ENCODE data around the gene KCNK17.

Gene KCNK17

DNA sequence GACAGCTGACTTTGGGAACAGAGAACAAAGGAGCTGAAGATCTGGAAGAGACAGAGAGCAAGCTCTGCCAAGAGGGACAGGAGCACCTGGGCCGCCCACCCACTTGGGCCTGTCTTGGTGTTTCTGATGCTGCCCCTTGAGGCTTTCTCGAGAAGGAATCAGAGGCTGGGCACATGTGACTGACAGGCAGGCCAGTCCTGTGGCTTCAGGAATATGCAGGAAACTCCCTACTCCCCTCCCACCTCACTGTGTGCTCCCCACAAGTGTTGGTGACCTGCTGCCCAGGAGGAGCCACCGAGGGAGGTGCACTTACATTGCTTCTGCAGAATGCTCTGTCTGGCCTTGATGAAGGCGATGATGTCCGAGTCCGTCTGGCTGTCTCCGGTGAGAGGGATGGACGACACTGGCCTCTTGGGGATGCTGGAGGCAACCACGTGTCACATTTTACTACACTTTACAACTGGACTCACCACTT is 29.2 kb upstream of the KCNK17 start:
- H3K27me3 ChIP-seq (ENCODE audit: control insufficient read depth in 3 of 3, insufficient read depth in 3 of 3, low read depth in 1 of 3, low read length in 3 of 3), result peaks cover 0 to 3% (median 0%) of the 10 kb centered on the region in 3 experiments

DNA sequence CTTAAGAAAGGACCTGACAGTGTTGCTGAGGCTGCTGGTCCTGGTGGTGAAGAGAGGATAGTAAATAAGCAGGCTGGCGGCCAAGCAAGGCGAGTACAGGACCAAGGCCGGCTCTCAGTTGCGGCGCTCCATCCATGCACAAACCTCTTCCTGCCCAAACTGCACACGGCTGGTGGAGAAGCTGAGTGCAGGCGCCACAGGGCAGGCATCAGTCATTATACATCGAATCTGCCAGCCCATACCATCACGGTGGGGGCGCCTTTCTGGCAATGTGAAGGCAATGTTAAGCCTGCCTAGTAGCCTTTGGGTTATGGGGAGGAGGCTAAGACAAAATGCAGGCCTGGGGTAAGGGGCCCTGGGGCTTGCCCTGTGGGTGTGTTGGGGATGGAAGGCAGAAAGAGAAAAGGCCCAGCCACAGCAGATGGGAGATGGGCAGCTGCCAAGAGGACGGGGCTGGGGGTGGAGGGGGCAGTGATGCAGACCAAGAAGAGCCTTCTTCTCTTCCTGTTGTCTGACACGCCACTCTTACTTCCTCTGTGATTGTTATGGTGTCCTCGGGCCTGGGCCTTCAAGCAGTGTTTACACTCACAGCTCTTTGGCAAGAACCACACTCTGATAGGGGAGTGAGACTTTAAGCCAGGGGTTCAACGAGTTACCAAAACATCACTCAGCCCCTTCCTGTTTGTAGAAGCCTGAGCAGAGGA is 28.6 kb upstream of the KCNK17 start:
- no peak for DNase-seq (ENCODE audit: low spot score)
- Histone ChIP-seq H2BK12ac (ENCODE audit: low read length) (no peak overlapping the region), H2BK15ac (ENCODE audit: low read length) (no peak overlapping the region), H4K8ac (ENCODE audit: low read depth, low read length) (no peak overlapping the region), H3K14ac (ENCODE audit: low read length) (no peak overlapping the region), H3K9me3 (replicated peaks in 1 of 2; ENCODE audit: control insufficient read depth in 2 of 2, insufficient read depth in 1 of 2, low read depth in 1 of 2, low read length in 2 of 2) (no peaks in the 10 kb centered on the region), H3K9ac (ENCODE audit: low read depth, low read length, poor library complexity) (no peak overlapping the region), H3K27ac (replicated peaks; ENCODE audit: low read length) (no peak overlapping the region), H3K4me1 (ENCODE audit: control insufficient read depth in 2 of 2, insufficient read depth in 1 of 2, low read depth in 1 of 2, low read length in 2 of 2) (peaks cover 0 to 15% of the 10 kb centered on the region in 2 donors), H2AK5ac (ENCODE audit: low read depth, low read length) (no peak overlapping the region), H2BK5ac (ENCODE audit: low read length) (no peak overlapping the region), H2BK120ac (ENCODE audit: low read depth, low read length) (no peak overlapping the region), H3K23ac (ENCODE audit: low read depth, low read length, poor library complexity) (peak overlapping the region; percentile 28), H3K18ac (ENCODE audit: low read length) (no peak overlapping the region), H3K4me3 (ENCODE audit: low read length in 2 of 2) (no peak overlapping the region), H3K36me3 (replicated peaks in 1 of 2; ENCODE audit: control insufficient read depth in 2 of 2, insufficient read depth in 2 of 2, low read length in 2 of 2) (no peaks in the 10 kb centered on the region), H3K27me3 (ENCODE audit: control insufficient read depth in 3 of 3, insufficient read depth in 3 of 3, low read depth in 1 of 3, low read length in 3 of 3) (peaks cover 0 to 3% (median 0%) of the 10 kb centered on the region in 3 experiments), H4K91ac (ENCODE audit: low read depth, low read length, poor library complexity) (no peak overlapping the region), H2AFZ (ENCODE audit: low read length) (peak overlapping the region; percentile 33), H3K79me1 (ENCODE audit: low read depth, low read length) (peaks cover 2% of the 10 kb centered on the region), H3K4ac (ENCODE audit: low read length) (no peak overlapping the region), H3K4me2 (ENCODE audit: insufficient read depth, low read length, poor library complexity, severe bottlenecking) (no peak overlapping the region)
- WGBS, 2 donors (ENCODE audit: extremely low coverage in 2 of 2, insufficient read length in 2 of 2, insufficient replicate concordance in 1 of 2), result no CpG with 5 or more reads among the region's 14 CpGs

More for the DNA sequence above, 29.2 kb upstream of the KCNK17 start:
- no CpG with 5 or more reads among the region's 9 CpGs for WGBS, 2 donors (ENCODE audit: extremely low coverage in 2 of 2, insufficient read length in 2 of 2, insufficient replicate concordance in 1 of 2)
- Histone ChIP-seq H3K4me2 (ENCODE audit: insufficient read depth, low read length, poor library complexity, severe bottlenecking) (no peak overlapping the region), H3K4me1 (ENCODE audit: control insufficient read depth in 2 of 2, insufficient read depth in 1 of 2, low read depth in 1 of 2, low read length in 2 of 2) (peaks cover 0 to 15% of the 10 kb centered on the region in 2 donors), H2BK120ac (ENCODE audit: low read depth, low read length) (peak overlapping the region; percentile 90), H3K14ac (ENCODE audit: low read length) (peak overlapping the region; percentile 39), H2BK5ac (ENCODE audit: low read length) (no peak overlapping the region), H3K27ac (replicated peaks; ENCODE audit: low read length) (no peak overlapping the region), H3K9ac (ENCODE audit: low read depth, low read length, poor library complexity) (no peak overlapping the region), H2BK12ac (ENCODE audit: low read length) (peak overlapping the region; percentile 91), H3K4me3 (ENCODE audit: low read length in 2 of 2) (no peak overlapping the region), H3K9me3 (replicated peaks in 1 of 2; ENCODE audit: control insufficient read depth in 2 of 2, insufficient read depth in 1 of 2, low read depth in 1 of 2, low read length in 2 of 2) (no peaks in the 10 kb centered on the region), H3K18ac (ENCODE audit: low read length) (peak overlapping the region; percentile 84), H3K36me3 (replicated peaks in 1 of 2; ENCODE audit: control insufficient read depth in 2 of 2, insufficient read depth in 2 of 2, low read length in 2 of 2) (no peaks in the 10 kb centered on the region), H3K23ac (ENCODE audit: low read depth, low read length, poor library complexity) (peak overlapping the region; percentile 28), H2BK15ac (ENCODE audit: low read length) (peak overlapping the region; percentile 34), H2AFZ (ENCODE audit: low read length) (peak overlapping the region; percentile 33), H4K8ac (ENCODE audit: low read depth, low read length) (no peak overlapping the region), H2AK5ac (ENCODE audit: low read depth, low read length) (no peak overlapping the region), H4K91ac (ENCODE audit: low read depth, low read length, poor library complexity) (no peak overlapping the region), H3K79me1 (ENCODE audit: low read depth, low read length) (peaks cover 2% of the 10 kb centered on the region), H3K4ac (ENCODE audit: low read length) (no peak overlapping the region)
- DNase-seq (ENCODE audit: low spot score), result no peak

DNA sequence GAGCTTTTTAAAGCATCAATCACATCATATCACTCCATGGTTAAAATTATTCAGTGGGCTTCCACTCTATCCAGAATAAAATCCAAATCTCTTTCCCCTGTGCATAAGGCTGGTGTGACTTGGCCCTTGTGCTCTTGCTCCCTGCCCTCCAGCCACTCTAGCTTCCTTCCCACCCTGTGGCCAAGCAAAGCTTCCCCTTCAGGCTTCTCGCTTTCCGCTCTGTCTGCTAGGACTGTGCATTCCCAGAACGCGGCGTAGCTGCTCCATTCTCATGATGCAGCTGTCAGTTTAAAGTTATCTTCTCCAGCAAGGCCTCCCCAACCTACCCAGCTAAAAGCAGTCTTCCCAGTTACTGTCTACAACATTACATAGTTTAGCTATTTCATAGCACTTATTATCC is 27.7 kb upstream of the KCNK17 start:
- no CpG with 5 or more reads among the region's 5 CpGs for WGBS, 2 donors (ENCODE audit: extremely low coverage in 2 of 2, insufficient read length in 2 of 2, insufficient replicate concordance in 1 of 2)
- H3K27me3 ChIP-seq (ENCODE audit: control insufficient read depth in 3 of 3, insufficient read depth in 3 of 3, low read depth in 1 of 3, low read length in 3 of 3), result peaks cover 0 to 3% (median 0%) of the 10 kb centered on the region in 3 experiments

DNA sequence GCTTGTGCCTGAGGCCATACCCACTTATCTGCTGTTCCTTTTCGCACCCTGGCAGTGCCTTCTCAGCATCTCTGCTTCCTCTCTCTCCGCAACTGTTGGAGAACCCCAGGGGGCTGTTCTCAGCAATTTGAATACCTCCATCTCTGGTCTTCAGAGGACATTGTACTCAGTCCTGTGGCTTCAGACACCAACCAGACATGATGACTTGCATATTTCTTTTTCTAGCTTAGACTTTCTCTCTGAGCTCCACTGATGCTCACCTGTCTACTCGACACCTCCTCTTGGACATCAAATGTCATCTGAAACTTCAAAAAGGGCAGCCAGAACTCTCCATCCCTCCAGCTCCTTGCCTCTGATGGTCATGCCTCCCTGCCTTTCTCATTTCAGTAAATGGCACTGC is 27.1 kb upstream of the KCNK17 start:
- Histone ChIP-seq H3K36me3 (replicated peaks in 1 of 2; ENCODE audit: control insufficient read depth in 2 of 2, insufficient read depth in 2 of 2, low read length in 2 of 2) (no peaks in the 10 kb centered on the region), H2BK120ac (ENCODE audit: low read depth, low read length) (no peak overlapping the region), H2AK5ac (ENCODE audit: low read depth, low read length) (peak overlapping the region; percentile 41), H3K14ac (ENCODE audit: low read length) (no peak overlapping the region), H4K8ac (ENCODE audit: low read depth, low read length) (no peak overlapping the region), H3K9me3 (replicated peaks in 1 of 2; ENCODE audit: control insufficient read depth in 2 of 2, insufficient read depth in 1 of 2, low read depth in 1 of 2, low read length in 2 of 2) (no peaks in the 10 kb centered on the region), H2BK15ac (ENCODE audit: low read length) (no peak overlapping the region), H2BK5ac (ENCODE audit: low read length) (no peak overlapping the region), H3K79me1 (ENCODE audit: low read depth, low read length) (peaks cover 2% of the 10 kb centered on the region), H3K4me3 (ENCODE audit: low read length in 2 of 2) (no peak overlapping the region), H2AFZ (ENCODE audit: low read length) (no peak overlapping the region), H4K91ac (ENCODE audit: low read depth, low read length, poor library complexity) (no peak overlapping the region), H3K27me3 (ENCODE audit: control insufficient read depth in 3 of 3, insufficient read depth in 3 of 3, low read depth in 1 of 3, low read length in 3 of 3) (peaks cover 0 to 3% (median 0%) of the 10 kb centered on the region in 3 experiments), H3K4ac (ENCODE audit: low read length) (no peak overlapping the region), H3K4me1 (ENCODE audit: control insufficient read depth in 2 of 2, insufficient read depth in 1 of 2, low read depth in 1 of 2, low read length in 2 of 2) (peaks cover 0 to 16% of the 10 kb centered on the region in 2 donors), H3K4me2 (ENCODE audit: insufficient read depth, low read length, poor library complexity, severe bottlenecking) (no peak overlapping the region), H3K27ac (replicated peaks; ENCODE audit: low read length) (no peak overlapping the region), H3K9ac (ENCODE audit: low read depth, low read length, poor library complexity) (peak overlapping the region; percentile 60), H2BK12ac (ENCODE audit: low read length) (no peak overlapping the region), H3K18ac (ENCODE audit: low read length) (peak overlapping the region; percentile 51), H3K23ac (ENCODE audit: low read depth, low read length, poor library complexity) (no peak overlapping the region)
- no peak for DNase-seq (ENCODE audit: low spot score)
- WGBS, 2 donors (ENCODE audit: extremely low coverage in 2 of 2, insufficient read length in 2 of 2, insufficient replicate concordance in 1 of 2), result no CpG with 5 or more reads among the region's 3 CpGs

More for the DNA sequence above, 27.7 kb upstream of the KCNK17 start:
- no peak overlapping the region for H3K23ac ChIP-seq (ENCODE audit: low read depth, low read length, poor library complexity)
- H3K4me1 ChIP-seq (ENCODE audit: control insufficient read depth in 2 of 2, insufficient read depth in 1 of 2, low read depth in 1 of 2, low read length in 2 of 2), result peaks cover 0 to 15% of the 10 kb centered on the region in 2 donors
- no peak overlapping the region for H3K9ac ChIP-seq (ENCODE audit: low read depth, low read length, poor library complexity)
- no peak for DNase-seq (ENCODE audit: low spot score)
- H2AK5ac ChIP-seq (ENCODE audit: low read depth, low read length), result no peak overlapping the region
- no peak overlapping the region for H2AFZ ChIP-seq (ENCODE audit: low read length)
- no peak overlapping the region for H3K18ac ChIP-seq (ENCODE audit: low read length)
- no peak overlapping the region for H2BK12ac ChIP-seq (ENCODE audit: low read length)
- H3K27ac ChIP-seq (replicated peaks; ENCODE audit: low read length), result no peak overlapping the region
- H3K4me2 ChIP-seq (ENCODE audit: insufficient read depth, low read length, poor library complexity, severe bottlenecking), result no peak overlapping the region
- no peak overlapping the region for H3K14ac ChIP-seq (ENCODE audit: low read length)
- H3K4ac ChIP-seq (ENCODE audit: low read length), result no peak overlapping the region
- H3K9me3 ChIP-seq (replicated peaks in 1 of 2; ENCODE audit: control insufficient read depth in 2 of 2, insufficient read depth in 1 of 2, low read depth in 1 of 2, low read length in 2 of 2), result no peaks in the 10 kb centered on the region
- peaks cover 2% of the 10 kb centered on the region for H3K79me1 ChIP-seq (ENCODE audit: low read depth, low read length)
- H3K36me3 ChIP-seq (replicated peaks in 1 of 2; ENCODE audit: control insufficient read depth in 2 of 2, insufficient read depth in 2 of 2, low read length in 2 of 2), result no peaks in the 10 kb centered on the region
- H2BK120ac ChIP-seq (ENCODE audit: low read depth, low read length), result no peak overlapping the region
- H2BK5ac ChIP-seq (ENCODE audit: low read length), result no peak overlapping the region
- no peak overlapping the region for H3K4me3 ChIP-seq (ENCODE audit: low read length in 2 of 2)
- H2BK15ac ChIP-seq (ENCODE audit: low read length), result no peak overlapping the region
- no peak overlapping the region for H4K8ac ChIP-seq (ENCODE audit: low read depth, low read length)
- H4K91ac ChIP-seq (ENCODE audit: low read depth, low read length, poor library complexity), result no peak overlapping the region

Measured in neuronal stem cell (in vitro differentiated cells).